Measurements from ENCODE around the gene SLC7A14.

Gene SLC7A14

DNA sequence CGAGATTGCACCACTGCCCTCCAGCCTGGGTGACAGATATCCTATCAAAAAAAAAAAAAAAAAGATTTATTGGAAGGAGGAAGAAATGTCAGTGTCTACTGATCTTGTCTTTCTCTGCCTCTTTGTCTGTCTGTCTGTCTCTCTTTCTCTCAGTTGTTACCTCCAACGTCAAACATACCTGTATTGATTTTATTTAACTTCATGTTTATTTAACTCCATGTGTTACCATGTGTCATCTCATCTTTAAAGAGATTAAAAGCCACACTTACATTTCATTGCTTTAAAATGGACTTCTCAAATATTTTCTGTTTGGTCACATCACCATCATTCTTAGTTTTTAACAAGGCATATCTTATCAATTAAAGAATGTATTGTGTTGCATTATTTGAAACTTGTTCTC is 157.8 kb downstream of the SLC7A14 start:
- Mint-ChIP-seq H3K36me3 (ENCODE audit: insufficient read depth) (no peaks in the 10 kb centered on the region), H3K4me3 (no peak overlapping the region)

DNA sequence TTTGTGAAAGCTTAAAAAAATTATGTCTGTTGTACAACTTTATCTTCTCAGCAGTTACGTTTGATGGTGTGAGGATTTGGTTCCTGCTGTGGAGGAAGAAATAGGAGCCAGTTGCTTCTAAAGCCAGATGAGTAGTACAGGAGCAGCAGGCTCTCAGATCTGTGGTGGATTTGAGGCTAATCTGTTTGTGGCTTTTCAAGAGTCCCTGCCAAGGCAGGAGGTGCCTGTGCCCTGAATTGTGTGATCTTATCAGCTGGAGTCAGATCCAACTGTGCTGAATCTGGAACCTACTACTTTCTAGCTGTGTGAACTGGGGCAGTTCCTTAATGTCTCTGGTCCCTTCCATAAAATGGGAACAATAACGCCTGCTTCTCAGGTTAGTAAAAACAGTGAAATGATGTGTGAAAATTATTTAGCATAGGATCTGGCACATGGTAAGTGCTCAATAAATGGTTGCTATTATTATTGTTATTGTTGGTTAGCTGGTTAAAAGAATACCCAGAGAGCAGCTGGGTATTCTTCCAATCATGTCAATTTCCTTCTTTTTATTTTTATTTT is 159.6 kb downstream of the SLC7A14 start:
- H3K36me3 Mint-ChIP-seq (ENCODE audit: insufficient read depth) = no peaks in the 10 kb centered on the region
- peaks cover 8 to 10% of the 10 kb centered on the region in 2 donors for H3K27me3 Mint-ChIP-seq
- no peak overlapping the region for H3K4me3 Mint-ChIP-seq
- DNase-seq = no peak
- H3K4me1 Mint-ChIP-seq (ENCODE audit: low read depth in 2 of 2) = peaks cover 3 to 6% of the 10 kb centered on the region in 2 donors
- no peak for ATAC-seq (replicated peaks)
- peak overlapping the region in 1 of 2 donors; percentile 32 for H3K27ac Mint-ChIP-seq
- H3K9me3 Mint-ChIP-seq = no peaks in the 10 kb centered on the region

More for the DNA sequence above, 157.8 kb downstream of the SLC7A14 start:
- Mint-ChIP-seq H3K27me3 (no peaks in the 10 kb centered on the region), H3K9me3 (no peaks in the 10 kb centered on the region), H3K4me1 (ENCODE audit: low read depth in 2 of 2) (peaks cover 3% of the 10 kb centered on the region in 2 donors), H3K27ac (no peak overlapping the region)
- DNase-seq (no peak), ATAC-seq (replicated peaks) (no peak)

DNA sequence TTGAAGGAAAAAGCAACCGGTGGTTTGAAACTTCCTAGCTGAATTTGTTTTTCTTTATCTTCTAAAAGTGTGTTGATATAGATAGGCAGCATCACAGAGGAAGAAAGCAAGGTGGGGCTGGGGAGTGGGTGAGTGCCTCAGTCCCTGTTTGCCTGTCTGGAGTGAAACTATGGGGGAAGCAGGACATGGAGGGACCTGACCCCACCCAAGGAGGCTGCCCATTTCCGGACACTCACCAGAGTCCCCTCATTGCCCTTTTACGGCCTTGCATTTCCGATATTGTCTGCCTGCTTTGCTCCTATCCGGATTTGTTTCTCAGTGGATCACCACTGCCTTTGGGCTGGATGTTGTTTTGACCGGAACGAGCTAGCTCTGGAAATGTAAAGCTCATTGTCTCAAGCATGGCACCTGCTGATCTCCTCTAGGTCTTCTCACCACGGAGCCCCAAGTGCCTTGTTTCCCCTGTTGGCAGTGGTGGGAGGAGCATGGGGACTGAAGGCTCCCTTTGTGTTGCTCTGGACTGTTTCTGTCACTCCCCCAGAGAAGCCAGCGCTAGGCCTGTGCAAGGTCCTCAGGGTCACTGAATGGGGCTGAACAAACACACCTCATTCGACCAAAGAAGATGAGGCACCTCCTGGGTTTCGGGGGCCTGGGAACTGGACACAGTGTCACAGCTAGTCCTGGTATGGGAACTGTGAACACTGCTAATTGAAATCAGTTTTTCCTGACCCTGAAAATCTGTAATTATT is 160.2 kb downstream of the SLC7A14 start:
- DNase-seq (no peak), ATAC-seq (replicated peaks) (no peak)
- no peaks in the 10 kb centered on the region for H3K9me3 Mint-ChIP-seq
- peaks cover 3 to 6% of the 10 kb centered on the region in 2 donors for H3K4me1 Mint-ChIP-seq (ENCODE audit: low read depth in 2 of 2)
- H3K4me3 Mint-ChIP-seq = no peak overlapping the region
- no peak overlapping the region for H3K27ac Mint-ChIP-seq
- H3K27me3 Mint-ChIP-seq = peaks cover 14 to 16% of the 10 kb centered on the region in 2 donors
- H3K36me3 Mint-ChIP-seq (ENCODE audit: insufficient read depth) = no peaks in the 10 kb centered on the region

DNA sequence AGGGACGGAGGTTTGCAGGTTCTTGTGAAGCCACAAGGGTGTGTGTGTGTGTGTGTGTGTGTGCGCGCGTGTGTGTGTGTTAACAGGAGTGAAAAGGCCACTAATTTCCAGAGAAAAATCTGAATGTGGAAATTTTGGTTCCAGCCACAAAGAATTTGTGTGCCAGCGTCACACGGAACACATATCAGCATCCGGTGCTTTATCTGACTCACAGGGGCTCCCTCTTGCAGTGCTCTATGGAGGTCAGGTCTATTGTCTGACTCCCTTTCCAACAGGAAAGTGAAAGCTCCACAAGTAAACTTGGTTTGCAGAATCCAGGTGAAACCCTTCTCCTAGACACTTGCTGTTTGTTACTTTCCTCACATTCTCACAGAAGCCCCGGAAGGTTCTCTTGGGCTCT is 161.0 kb downstream of the SLC7A14 start:
- Mint-ChIP-seq H3K27ac (no peak overlapping the region), H3K9me3 (no peaks in the 10 kb centered on the region), H3K4me3 (no peak overlapping the region), H3K27me3 (peaks cover 21 to 24% of the 10 kb centered on the region in 2 donors), H3K4me1 (ENCODE audit: low read depth in 2 of 2) (peaks cover 3 to 9% of the 10 kb centered on the region in 2 donors), H3K36me3 (ENCODE audit: insufficient read depth) (no peaks in the 10 kb centered on the region)
- DNase-seq (no peak), ATAC-seq (replicated peaks) (no peak)

DNA sequence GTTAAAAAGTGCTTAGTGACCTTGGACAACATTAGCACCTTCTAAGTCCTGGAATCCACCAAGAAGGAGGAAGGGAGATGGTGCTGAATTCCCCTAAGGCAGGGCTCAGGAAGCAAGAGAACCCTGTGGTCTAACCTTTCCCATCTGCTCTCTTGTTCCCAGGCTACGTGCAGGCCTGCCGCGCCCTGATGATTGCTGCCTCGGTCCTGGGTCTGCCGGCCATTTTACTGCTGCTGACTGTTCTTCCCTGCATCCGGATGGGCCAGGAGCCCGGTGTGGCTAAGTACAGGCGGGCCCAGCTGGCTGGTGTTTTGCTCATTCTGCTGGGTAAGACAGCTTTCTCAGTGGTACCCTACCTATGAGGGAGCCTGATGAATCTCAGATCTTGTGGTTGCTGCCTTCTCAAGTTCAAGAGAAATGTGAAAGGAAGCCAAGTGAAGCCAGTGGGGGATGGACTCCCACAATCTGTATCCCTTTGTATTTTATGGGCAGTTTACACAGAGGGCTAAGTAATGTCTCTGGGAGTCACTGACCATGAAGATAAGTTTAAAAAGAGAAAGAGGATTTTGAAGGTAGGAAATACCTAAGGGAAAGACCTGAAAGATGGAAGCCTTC is 162.8 kb downstream of the SLC7A14 start:
- ATAC-seq (replicated peaks) (no peak), DNase-seq (no peak)
- no peaks in the 10 kb centered on the region for H3K36me3 Mint-ChIP-seq (ENCODE audit: insufficient read depth)
- no peaks in the 10 kb centered on the region for H3K9me3 Mint-ChIP-seq
- peaks cover 3 to 10% of the 10 kb centered on the region in 2 donors for H3K4me1 Mint-ChIP-seq (ENCODE audit: low read depth in 2 of 2)
- peaks cover 25 to 36% of the 10 kb centered on the region in 2 donors for H3K27me3 Mint-ChIP-seq
- no peak overlapping the region for H3K4me3 Mint-ChIP-seq
- no peak overlapping the region for H3K27ac Mint-ChIP-seq

DNA sequence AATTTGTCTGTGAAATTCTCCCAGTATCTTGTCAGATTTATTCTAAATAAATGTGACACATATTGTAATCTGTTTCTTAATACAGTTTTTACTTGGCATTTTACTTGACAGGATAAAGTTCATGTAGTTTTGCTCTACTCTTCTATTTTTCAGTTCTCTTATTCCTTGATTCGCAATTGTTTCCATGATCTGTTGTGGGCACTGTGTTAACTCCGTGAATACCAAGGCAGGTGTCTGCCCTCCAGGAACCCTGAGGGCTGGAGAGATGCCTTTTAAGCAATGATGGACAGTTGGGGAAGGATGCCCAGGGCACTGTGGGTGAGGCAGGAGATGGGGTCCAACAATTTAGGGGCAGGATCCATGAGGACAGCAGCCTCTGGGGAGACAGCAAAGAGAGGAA is 164.1 kb downstream of the SLC7A14 start:
- H3K4me3 Mint-ChIP-seq = no peak overlapping the region
- H3K27me3 Mint-ChIP-seq = peaks cover 37 to 50% of the 10 kb centered on the region in 2 donors
- DNase-seq (no peak), ATAC-seq (replicated peaks) (no peak)
- no peaks in the 10 kb centered on the region for H3K9me3 Mint-ChIP-seq
- H3K27ac Mint-ChIP-seq = no peak overlapping the region
- peaks cover 3 to 11% of the 10 kb centered on the region in 2 donors for H3K4me1 Mint-ChIP-seq (ENCODE audit: low read depth in 2 of 2)
- no peaks in the 10 kb centered on the region for H3K36me3 Mint-ChIP-seq (ENCODE audit: insufficient read depth)

DNA sequence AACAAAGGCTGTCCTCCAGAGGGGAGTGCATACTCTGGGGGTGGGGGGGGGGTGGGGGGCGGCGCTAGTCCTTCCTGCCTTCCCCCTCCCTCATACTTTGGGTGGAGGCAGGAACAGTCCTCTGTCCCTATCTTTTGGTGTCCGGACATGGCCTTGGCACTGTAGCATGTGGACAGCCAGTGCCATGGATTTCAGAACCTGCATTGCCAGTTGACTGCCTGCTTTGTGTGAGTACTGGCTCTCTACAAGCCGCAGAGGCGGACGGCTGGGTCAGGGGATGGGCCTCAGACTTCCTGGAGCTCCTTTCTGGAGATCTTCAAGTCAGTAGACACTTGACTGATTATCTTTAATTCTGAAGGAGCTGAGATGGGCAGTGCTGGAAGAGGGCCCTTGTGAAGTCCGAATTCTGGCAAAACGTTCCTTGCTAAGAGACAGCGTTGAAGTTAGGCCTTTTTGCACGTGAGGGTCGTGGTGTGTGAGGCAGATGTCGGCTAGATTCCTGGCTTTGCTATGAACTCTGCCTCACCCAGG is 164.7 kb downstream of the SLC7A14 start:
- Mint-ChIP-seq H3K36me3 (ENCODE audit: insufficient read depth) (no peaks in the 10 kb centered on the region), H3K27ac (no peak overlapping the region), H3K4me1 (ENCODE audit: low read depth in 2 of 2) (peaks cover 3 to 11% of the 10 kb centered on the region in 2 donors), H3K4me3 (no peak overlapping the region), H3K27me3 (peaks cover 41 to 55% of the 10 kb centered on the region in 2 donors), H3K9me3 (no peaks in the 10 kb centered on the region)
- ATAC-seq (replicated peaks) (no peak), DNase-seq (no peak)

DNA sequence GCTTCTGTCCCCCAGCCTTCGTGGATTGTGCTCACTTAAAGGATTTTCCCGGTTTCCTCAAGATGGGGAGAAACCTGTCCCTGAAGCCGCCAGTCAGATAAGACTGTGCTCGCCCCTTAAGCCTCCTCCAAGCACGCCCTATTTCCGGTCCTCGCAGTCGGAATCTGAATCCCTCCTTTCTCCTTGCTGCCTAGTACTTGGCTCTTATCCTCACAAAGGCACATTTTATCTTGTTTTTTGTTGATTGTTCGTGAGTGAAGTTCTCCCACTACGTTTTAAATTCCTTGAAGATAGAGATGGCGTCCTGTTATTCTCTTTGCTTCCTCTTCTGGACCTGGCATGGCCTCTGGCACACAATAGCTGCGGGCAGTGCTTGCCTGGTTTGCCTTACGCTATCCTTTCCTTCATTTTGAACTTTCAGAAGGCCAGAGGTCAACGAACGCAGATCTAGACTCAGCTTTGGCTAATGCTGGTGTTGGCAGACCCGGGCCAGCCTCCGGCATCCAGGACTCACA is 165.5 kb downstream of the SLC7A14 start:
- ATAC-seq (replicated peaks) (no peak), DNase-seq (no peak)
- H3K27me3 Mint-ChIP-seq = peaks cover 44 to 63% of the 10 kb centered on the region in 2 donors
- H3K27ac Mint-ChIP-seq = no peak overlapping the region
- H3K4me3 Mint-ChIP-seq = peak overlapping the region in 1 of 2 donors; percentile 54
- peaks cover 3 to 11% of the 10 kb centered on the region in 2 donors for H3K4me1 Mint-ChIP-seq (ENCODE audit: low read depth in 2 of 2)
- no peaks in the 10 kb centered on the region for H3K36me3 Mint-ChIP-seq (ENCODE audit: insufficient read depth)
- H3K9me3 Mint-ChIP-seq = no peaks in the 10 kb centered on the region

DNA sequence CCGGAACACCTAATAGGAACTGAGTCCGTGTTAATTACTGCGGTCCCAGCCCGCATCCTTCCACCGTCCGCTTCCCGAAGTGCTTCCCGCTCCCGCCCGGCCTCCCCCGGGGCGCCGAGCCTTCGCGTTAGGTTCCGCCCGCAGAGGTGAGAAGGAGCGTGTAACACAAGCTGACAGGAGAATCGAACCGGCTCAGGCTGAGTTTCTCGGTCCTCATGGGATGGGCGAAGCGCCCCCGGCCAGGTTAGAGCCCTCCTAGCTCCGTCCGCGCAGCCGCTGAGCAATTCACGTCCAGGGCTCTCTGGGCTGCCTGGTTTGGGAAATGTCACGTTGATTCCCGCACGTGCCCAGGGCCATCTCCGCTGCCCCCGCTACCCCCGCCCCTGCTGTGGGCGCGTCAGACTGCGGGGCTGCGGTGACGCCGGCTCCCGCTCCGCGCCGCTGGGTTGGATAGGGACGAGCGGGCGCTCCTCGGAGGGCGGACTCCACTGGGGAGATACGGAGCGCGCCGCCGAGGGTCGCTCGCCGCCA is 166.3 kb downstream of the SLC7A14 start:
- Mint-ChIP-seq H3K9me3 (no peaks in the 10 kb centered on the region), H3K27ac (no peak overlapping the region), H3K27me3 (peaks cover 44 to 67% of the 10 kb centered on the region in 2 donors), H3K4me1 (ENCODE audit: low read depth in 2 of 2) (peaks cover 3 to 11% of the 10 kb centered on the region in 2 donors), H3K36me3 (ENCODE audit: insufficient read depth) (no peaks in the 10 kb centered on the region), H3K4me3 (peak overlapping the region; percentile 2 to 54)
- no peak for DNase-seq
- ATAC-seq (replicated peaks) = no peak

DNA sequence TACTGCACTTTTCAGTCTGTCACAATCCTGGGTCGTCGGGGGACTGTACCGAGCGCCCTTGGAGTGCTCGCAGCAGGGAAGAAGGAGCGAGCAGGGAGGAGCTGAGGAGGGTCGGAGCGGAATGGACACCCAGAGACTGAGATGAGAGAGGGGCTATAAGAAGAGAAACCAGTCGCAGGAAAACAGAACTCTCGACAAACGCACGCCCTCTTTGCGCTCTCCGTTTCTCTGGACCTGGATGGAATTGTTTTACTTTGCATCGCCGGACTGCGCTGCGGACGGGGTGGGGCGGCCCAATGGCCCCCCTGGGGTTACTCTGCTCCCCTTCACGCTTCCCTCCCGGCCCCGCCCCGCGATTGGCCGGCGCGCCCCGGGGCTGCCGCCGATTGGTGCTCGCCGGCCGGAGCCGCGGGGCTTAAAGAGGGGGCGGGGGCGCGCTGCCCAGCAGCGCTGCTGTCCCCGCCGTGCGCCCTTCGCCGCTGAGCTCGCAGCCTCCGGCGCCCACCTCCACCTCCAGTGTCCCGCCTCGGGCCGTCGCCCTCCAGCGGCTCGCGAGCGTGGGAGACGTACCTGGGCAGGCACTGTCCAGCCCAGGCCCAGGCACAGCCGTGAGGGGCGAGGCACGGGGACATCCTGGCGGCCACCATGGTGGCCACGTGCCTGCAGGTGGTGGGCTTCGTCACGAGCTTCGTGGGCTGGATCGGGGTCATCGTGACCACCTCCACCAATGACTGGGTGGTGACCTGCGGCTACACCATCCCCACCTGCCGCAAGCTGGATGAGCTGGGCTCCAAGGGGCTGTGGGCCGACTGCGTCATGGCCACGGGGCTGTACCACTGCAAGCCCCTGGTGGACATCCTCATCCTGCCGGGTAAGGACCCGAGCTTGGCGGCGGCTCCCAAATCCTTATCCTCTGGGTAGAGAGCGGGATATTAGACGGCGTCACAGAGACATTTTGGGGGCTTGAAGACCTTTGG is 167.2 kb downstream of the SLC7A14 start, which contains the start of gene CLDN11:
Gene CLDN11, plus strand, starts transcription at position 447 of the 977 bp plus-strand sequence. Its CDS starts 199 bp downstream, at position 646.
- ATAC-seq (replicated peaks) (no peak), DNase-seq (no peak)
- Mint-ChIP-seq H3K9me3 (no peaks in the 10 kb centered on the region), H3K27me3 (peaks cover 44 to 67% of the 10 kb centered on the region in 2 donors), H3K27ac (peak within 1 kb of the TSS in 1 of 2 donors; percentile 11), H3K4me3 (peak within 1 kb of the TSS; percentile 58 to 68), H3K36me3 (ENCODE audit: insufficient read depth) (no peaks in the 10 kb centered on the region), H3K4me1 (ENCODE audit: low read depth in 2 of 2) (peaks cover 3 to 11% of the 10 kb centered on the region in 2 donors)

DNA sequence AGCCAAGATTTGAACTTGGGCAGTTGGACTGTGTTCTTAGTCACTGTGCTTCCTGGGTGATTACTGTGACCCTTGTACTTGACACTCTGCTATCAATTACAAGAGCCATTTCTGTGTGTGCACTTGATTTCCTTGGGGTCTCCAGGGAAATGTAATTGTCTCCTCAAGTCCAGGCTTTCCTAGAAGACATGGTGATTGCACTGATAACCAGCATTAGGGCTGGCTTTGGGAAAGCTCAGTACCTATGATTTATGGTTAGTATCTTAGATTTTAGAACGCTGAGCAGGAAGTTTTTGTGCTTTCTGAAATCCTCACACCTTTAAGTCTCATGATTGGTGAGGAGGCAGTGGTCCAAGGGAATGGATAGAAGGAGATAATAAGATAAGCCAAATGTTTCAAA is 168.8 kb downstream of the SLC7A14 start:
- DNase-seq = no peak
- no peak for ATAC-seq (replicated peaks)
- Mint-ChIP-seq H3K4me3 (no peak overlapping the region), H3K36me3 (ENCODE audit: insufficient read depth) (no peaks in the 10 kb centered on the region), H3K9me3 (no peaks in the 10 kb centered on the region), H3K4me1 (ENCODE audit: low read depth in 2 of 2) (peaks cover 3 to 11% of the 10 kb centered on the region in 2 donors), H3K27me3 (peaks cover 44 to 72% of the 10 kb centered on the region in 2 donors), H3K27ac (no peak overlapping the region)

DNA sequence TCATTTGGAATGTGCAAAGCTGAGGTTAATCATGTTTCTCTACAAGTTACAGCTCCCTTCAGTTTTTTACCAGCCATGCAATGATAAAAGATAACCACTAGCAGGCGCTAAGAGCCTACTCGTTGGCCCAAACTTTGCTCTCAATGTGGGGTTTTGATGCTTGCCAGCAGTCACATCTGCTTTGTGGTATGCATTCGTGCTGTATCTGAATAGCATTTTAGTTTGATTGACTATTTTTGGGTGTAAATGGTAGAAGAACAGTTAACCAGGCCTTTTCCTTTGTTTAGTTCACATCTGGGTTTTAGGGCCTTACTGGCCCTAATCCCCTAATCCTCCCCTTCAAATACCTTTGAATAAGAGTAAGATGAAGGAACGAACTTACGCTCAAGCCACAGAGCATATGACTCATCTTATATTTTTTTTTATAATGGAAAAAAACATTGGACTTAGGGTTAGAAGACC is 171.6 kb downstream of the SLC7A14 start:
- Mint-ChIP-seq H3K27me3 (peaks cover 23 to 44% of the 10 kb centered on the region in 2 donors), H3K9me3 (no peaks in the 10 kb centered on the region), H3K27ac (no peak overlapping the region), H3K36me3 (ENCODE audit: insufficient read depth) (no peaks in the 10 kb centered on the region), H3K4me1 (ENCODE audit: low read depth in 2 of 2) (peaks cover 3 to 6% of the 10 kb centered on the region in 2 donors), H3K4me3 (no peak overlapping the region)
- DNase-seq (peak; percentile 17 to 28 (median 21)), ATAC-seq (replicated peaks) (peak; percentile 67)

All from effector memory CD8-positive, alpha-beta T cell (primary cell).